Suprapubic skin (tissue), 3 donors: ENCODE results near the gene TTC24.

Source experiments
- EP300 ChIP-seq: sonication (generic); formaldehyde crosslinking; IDR thresholded peaks from one replicate; pipeline ENCODE4 v1.6.1; 2017; ENCODE audit warnings: antibody characterized with exemption
- POLR2A ChIP-seq, 2 donors: fragments of 450-650 bp; IDR thresholded peaks; one replicate each; pipeline ENCODE4 v1.6.1; 2017; ENCODE audit warnings: antibody characterized with exemption in 2 of 2, mild to moderate bottlenecking in 2 of 2, moderate library complexity in 2 of 2
- TF ChIP-seq, protein P1 (sequence below), 2 donors: fragments of 200-600 bp in 1 of 2; fragments of 450-650 bp in 1 of 2; sonication (generic) in 1 of 2; IDR thresholded peaks; one replicate each; pipeline ENCODE4 v1.5.1; 2016 to 2019; ENCODE audit warnings: antibody characterized with exemption in 2 of 2, mild to moderate bottlenecking in 1 of 2, moderate library complexity in 1 of 2

DNA sequence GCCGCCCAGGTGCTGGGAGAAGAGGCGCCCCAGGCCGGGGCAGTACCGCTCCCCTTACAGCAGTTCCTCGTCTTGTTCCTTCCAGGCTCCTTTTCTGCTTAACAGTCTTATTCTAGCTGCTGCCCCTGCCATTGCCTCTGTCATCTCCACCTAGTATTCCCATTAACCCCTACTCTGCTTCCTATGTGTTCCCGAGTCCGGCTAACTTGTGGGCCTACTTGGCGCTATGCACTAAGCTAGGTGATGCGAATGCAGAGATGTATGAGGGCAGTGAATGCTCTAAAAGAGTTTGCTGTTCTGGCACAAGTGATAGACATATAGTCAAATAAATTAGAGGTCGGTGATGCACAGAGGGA, 6.9 kb upstream of the TTC24 start:
- TF ChIP-seq POLR2A (IDR thresholded peaks at IDR 0.05) (no peak), EP300 (no peak)
- TF ChIP-seq, protein P1, sequence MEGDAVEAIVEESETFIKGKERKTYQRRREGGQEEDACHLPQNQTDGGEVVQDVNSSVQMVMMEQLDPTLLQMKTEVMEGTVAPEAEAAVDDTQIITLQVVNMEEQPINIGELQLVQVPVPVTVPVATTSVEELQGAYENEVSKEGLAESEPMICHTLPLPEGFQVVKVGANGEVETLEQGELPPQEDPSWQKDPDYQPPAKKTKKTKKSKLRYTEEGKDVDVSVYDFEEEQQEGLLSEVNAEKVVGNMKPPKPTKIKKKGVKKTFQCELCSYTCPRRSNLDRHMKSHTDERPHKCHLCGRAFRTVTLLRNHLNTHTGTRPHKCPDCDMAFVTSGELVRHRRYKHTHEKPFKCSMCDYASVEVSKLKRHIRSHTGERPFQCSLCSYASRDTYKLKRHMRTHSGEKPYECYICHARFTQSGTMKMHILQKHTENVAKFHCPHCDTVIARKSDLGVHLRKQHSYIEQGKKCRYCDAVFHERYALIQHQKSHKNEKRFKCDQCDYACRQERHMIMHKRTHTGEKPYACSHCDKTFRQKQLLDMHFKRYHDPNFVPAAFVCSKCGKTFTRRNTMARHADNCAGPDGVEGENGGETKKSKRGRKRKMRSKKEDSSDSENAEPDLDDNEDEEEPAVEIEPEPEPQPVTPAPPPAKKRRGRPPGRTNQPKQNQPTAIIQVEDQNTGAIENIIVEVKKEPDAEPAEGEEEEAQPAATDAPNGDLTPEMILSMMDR (IDR thresholded peaks at IDR 0.05), result no peak
